OCI-LY7 (cell line): ENCODE data around the gene IGF2BP2.

Experiments
- EZH2phosphoT487 ChIP-seq: fragments of 200-600 bp; sonication (generic); IDR thresholded peaks from 2 replicates; pipeline ENCODE4 v1.6.1; 2018; ENCODE audit warnings: low read depth, borderline replicate concordance, mild to moderate bottlenecking, mixed run types, antibody characterized with exemption, low read length, moderate library complexity, mixed read lengths
- TF ChIP-seq, protein P1 (sequence below): fragments of 200-600 bp; sonication (generic); conservative IDR thresholded peaks from 2 replicates; pipeline ENCODE4 v1.5.1; 2014; ENCODE audit warnings: mild to moderate bottlenecking, antibody characterized with exemption, low read length, moderate library complexity, mixed read lengths

DNA sequence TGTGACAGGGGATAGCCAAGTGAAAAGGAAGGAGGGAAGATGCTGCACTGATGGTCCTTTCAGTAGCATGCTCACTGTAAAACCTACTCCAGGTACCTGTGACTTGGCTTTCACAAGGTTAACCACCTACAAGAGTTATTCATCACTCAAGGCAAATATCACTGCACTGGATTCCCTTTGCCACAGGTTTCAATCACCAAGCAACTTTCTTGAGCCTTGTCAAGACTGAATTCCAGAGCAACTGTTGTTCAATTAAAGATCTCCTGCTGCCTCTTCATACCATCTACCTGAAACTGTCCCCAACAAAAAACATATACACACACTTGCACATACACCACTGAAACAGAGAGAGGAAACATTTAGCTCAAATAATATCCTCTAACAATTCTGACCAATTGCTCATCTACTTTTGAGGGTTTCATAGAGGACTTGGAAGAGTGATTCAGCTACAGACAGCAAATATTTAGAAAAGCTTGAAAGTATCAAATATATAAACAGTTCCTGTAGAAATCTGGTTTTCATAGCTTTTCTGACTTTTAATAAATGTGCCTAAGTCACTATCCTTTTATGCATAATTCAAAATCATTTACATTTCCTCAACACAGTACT is 6.5 kb downstream of the IGF2BP2 start:
- TF ChIP-seq, protein P1, sequence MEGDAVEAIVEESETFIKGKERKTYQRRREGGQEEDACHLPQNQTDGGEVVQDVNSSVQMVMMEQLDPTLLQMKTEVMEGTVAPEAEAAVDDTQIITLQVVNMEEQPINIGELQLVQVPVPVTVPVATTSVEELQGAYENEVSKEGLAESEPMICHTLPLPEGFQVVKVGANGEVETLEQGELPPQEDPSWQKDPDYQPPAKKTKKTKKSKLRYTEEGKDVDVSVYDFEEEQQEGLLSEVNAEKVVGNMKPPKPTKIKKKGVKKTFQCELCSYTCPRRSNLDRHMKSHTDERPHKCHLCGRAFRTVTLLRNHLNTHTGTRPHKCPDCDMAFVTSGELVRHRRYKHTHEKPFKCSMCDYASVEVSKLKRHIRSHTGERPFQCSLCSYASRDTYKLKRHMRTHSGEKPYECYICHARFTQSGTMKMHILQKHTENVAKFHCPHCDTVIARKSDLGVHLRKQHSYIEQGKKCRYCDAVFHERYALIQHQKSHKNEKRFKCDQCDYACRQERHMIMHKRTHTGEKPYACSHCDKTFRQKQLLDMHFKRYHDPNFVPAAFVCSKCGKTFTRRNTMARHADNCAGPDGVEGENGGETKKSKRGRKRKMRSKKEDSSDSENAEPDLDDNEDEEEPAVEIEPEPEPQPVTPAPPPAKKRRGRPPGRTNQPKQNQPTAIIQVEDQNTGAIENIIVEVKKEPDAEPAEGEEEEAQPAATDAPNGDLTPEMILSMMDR: no peak
- no peak for TF ChIP-seq EZH2phosphoT487
